Retina (tissue), 1 donor: ENCODE measurements around the gene DIO1.

Experiments used
- DNase-seq: peaks from one replicate; pipeline ENCODE4 v3.0.0-alpha.2; 2016

DIO1 gene

GRCh38 chr1:53895421-53895820 lies 1.4 kb downstream of the DIO1 start:
- no peak for DNase-seq

- no peak for DNase-seq
Measured at GRCh38 chr1:53896635-53897229, 2.7 kb downstream of the DIO1 start.

- DNase-seq = no peak
Measured at GRCh38 chr1:53899206-53899628, 5.2 kb downstream of the DIO1 start.

GRCh38 chr1:53899708-53900107 lies 5.7 kb downstream of the DIO1 start:
- DNase-seq = no peak

GRCh38 chr1:53902235-53903138 lies 8.5 kb downstream of the DIO1 start:
- no peak for DNase-seq

GRCh38 chr1:53905509-53905908 lies 11.5 kb downstream of the DIO1 start:
- no peak for DNase-seq

GRCh38 chr1:53906121-53906520 lies 12.1 kb downstream of the DIO1 start:
- DNase-seq = no peak

GRCh38 chr1:53909946-53910345 lies 16.0 kb downstream of the DIO1 start:
- no peak for DNase-seq

GRCh38 chr1:53911442-53911841 lies 17.5 kb downstream of the DIO1 start:
- DNase-seq = no peak

- DNase-seq = no peak
Measured at GRCh38 chr1:53913352-53914033, 19.5 kb downstream of the DIO1 start.

GRCh38 chr1:53918343-53918742 lies 24.4 kb downstream of the DIO1 start:
- DNase-seq = no peak

GRCh38 chr1:53919675-53920066 lies 25.7 kb downstream of the DIO1 start:
- DNase-seq = no peak

- DNase-seq = no peak
Measured at GRCh38 chr1:53927376-53927881, 33.4 kb downstream of the DIO1 start.

- no peak for DNase-seq
Measured at GRCh38 chr1:53929246-53929960, 35.4 kb downstream of the DIO1 start.

- DNase-seq = no peak
Measured at GRCh38 chr1:53930932-53931331, 36.9 kb downstream of the DIO1 start.

- no peak for DNase-seq
Measured at GRCh38 chr1:53931523-53931922, 37.5 kb downstream of the DIO1 start.

- DNase-seq = no peak
Measured at GRCh38 chr1:53934170-53934765, 40.3 kb downstream of the DIO1 start.

GRCh38 chr1:53936430-53936829 lies 42.4 kb downstream of the DIO1 start:
- DNase-seq = no peak

- DNase-seq = no peak
Measured at GRCh38 chr1:53938136-53938830, 44.3 kb downstream of the DIO1 start.

- DNase-seq = no peak
Measured at GRCh38 chr1:53942127-53942957, 48.4 kb downstream of the DIO1 start.

GRCh38 chr1:53943090-53943489 lies 49.1 kb downstream of the DIO1 start:
- no peak for DNase-seq
